Subcutaneous abdominal adipose tissue (tissue), 5 donors: ENCODE data around the gene ATOSB.

ENCODE experiments used
- H3K27ac ChIP-seq: one replicate; pipeline ENCODE4 v1.7.0; 2013; ENCODE audit warnings: low read depth, mild to moderate bottlenecking, inconsistent platforms, low read length, moderate library complexity
- H3K27me3 ChIP-seq, 5 donors: one replicate each; pipeline ENCODE4 v1.7.0; 2013; ENCODE audit warnings: low read length in 5 of 5, inconsistent platforms in 1 of 5; ENCODE audit not compliant: control insufficient read depth in 5 of 5, insufficient read depth in 4 of 5
- H3K36me3 ChIP-seq, 5 donors: one replicate each; pipeline ENCODE4 v1.7.0; 2013; ENCODE audit warnings: low read length in 5 of 5; ENCODE audit not compliant: control insufficient read depth in 5 of 5, insufficient read depth in 5 of 5
- H3K4me1 ChIP-seq, 5 donors: one replicate each; pipeline ENCODE4 v1.7.0; 2013; ENCODE audit warnings: low read length in 5 of 5, mild to moderate bottlenecking in 3 of 5, moderate library complexity in 1 of 5; ENCODE audit not compliant: control insufficient read depth in 5 of 5, insufficient read depth in 5 of 5
- H3K4me3 ChIP-seq, 5 donors: one replicate each; pipeline ENCODE4 v1.7.0; 2013; ENCODE audit warnings: low read length in 5 of 5, low read depth in 1 of 5
- H3K9ac ChIP-seq, 5 donors: one replicate each; pipeline ENCODE4 v1.7.0; 2013; ENCODE audit warnings: low read length in 5 of 5, mild to moderate bottlenecking in 4 of 5, moderate library complexity in 3 of 5
- H3K9me3 ChIP-seq, 5 donors: one replicate each; pipeline ENCODE4 v1.7.0; 2013; ENCODE audit warnings: low read length in 5 of 5; ENCODE audit not compliant: control insufficient read depth in 5 of 5
- donor health status: healthy.
- donor health status: healthy.
- donor health status: healthy.
- donor health status: healthy.
- donor health status: healthy.

Gene ATOSB

DNA sequence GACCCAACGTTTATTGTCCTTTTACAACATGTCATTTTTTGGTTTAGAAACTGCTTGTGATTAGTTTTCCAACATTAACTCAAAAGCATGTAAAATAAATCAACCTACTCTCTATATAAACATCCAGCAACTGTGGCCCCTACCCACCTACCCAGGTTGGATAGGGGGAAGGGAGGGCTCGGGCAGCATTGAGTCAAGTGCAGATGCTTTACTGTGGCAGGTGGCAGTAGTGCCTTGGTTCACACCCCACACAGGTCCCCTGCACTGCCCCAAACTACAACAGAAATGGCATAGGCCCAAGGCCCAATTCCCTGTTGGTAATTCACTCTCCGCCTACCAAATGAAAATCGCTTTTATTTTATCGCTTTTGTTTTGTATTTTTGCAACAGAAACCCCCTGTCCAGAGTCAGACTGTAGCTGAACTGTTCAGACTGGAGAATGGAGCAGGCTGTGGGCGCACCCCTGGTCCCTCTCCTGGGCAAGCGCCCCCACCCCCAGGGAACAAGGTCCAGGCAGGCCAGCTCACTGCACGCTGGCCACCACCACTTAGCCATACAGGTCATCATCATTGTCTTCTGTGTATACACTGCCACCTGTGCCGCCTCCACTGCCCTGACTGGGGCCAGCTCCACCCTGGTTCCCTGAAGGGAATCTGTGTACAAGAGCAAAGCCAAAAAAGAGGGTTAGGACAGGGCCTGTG, 58.9 kb downstream of the ATOSB start:
- H3K27ac ChIP-seq = no peak overlapping the region
- H3K27me3 ChIP-seq = no peaks in the 10 kb centered on the region
- H3K9ac ChIP-seq = no peak overlapping the region
- no peak overlapping the region for H3K4me3 ChIP-seq
- H3K4me1 ChIP-seq = no peaks in the 10 kb centered on the region
- peaks cover 41 to 92% (median 80%) of the 10 kb centered on the region in 5 donors for H3K36me3 ChIP-seq
- H3K9me3 ChIP-seq = no peaks in the 10 kb centered on the region

DNA sequence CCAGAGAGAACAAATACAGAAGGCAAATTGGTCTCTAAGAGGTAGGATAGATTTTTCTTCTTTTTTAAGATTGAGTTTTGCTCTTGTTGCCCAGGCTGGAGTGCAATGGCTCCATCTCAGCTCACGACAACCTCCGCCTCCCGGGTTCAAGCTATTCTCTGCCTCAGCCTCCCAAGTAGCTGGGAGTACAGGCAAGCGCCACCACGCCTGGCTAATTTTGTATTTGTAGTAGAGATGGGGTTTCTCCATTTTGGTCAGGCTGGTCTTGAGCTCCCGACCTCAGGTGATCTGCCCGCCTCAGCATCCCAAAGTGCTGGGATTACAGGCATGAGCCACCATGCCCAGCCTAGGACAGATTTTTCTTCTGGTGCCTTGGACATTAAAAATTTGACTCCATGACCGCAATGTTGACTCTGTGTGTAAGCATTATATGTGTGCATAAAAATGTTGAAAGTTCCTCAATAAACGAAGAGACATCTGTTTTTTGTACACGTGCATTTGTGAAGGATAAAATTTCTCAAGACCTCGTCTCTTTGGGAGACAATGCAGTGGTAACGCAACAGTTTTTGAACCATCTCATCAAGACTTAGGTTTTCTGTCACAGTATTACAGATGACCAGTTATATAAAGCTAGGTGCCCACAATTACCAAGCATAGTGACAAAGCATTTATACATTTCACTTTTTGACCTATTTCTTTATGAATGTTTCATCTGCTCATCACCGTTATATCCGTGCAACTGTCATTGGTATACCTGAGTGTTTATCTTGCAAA, 60.6 kb downstream of the ATOSB start:
- no peak overlapping the region for H3K4me3 ChIP-seq
- no peak overlapping the region for H3K27ac ChIP-seq
- peaks cover 34 to 87% (median 71%) of the 10 kb centered on the region in 5 donors for H3K36me3 ChIP-seq
- no peaks in the 10 kb centered on the region for H3K9me3 ChIP-seq
- H3K9ac ChIP-seq = no peak overlapping the region
- no peaks in the 10 kb centered on the region for H3K4me1 ChIP-seq
- no peaks in the 10 kb centered on the region for H3K27me3 ChIP-seq

DNA sequence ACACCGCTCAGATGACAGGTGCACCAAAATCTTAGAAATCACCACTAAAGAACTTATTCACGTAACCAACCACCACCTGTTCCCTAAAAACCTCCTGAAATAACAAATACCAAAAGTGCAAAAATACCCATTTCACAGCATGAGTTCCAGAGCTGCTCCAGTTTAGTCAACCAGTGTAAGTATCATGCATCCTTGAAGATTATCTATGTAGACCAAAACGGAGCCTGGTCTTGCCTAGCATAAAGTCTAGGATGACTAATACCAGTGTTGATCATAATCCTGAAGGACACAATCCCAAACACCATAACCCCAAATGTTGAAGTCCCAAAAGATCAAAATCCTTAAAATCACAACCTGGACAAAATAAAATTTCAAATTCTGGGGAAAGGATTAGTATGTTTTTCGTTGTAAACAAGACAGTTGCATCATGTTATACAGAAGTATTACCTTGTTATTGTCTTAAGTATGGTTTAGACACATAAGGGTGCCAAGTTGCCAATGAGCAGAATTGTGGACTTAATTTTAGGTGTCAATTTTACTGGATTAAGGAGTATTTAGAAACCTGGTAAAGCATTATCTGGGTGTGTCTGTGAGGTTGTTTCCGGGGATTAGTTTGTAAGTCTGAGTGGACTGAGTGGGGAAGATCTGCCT, 61.4 kb downstream of the ATOSB start:
- Histone ChIP-seq H3K36me3 (peaks cover 32 to 86% (median 64%) of the 10 kb centered on the region in 5 donors), H3K27me3 (no peaks in the 10 kb centered on the region), H3K9ac (no peak overlapping the region), H3K4me3 (no peak overlapping the region), H3K27ac (no peak overlapping the region), H3K9me3 (no peaks in the 10 kb centered on the region), H3K4me1 (no peaks in the 10 kb centered on the region)
